Stimulated activated CD8-positive, alpha-beta memory T cell treated with anti-CD3 and anti-CD28 coated beads, Interleukin-12 subunit alpha, Interleukin-12 subunit beta, amount 100 ng/mL, for 4 hours (primary cell): ENCODE results near the gene PCSK2.

Source experiments
- DNase-seq: peaks from one replicate; pipeline ENCODE4 v3.0.0-alpha.2; 2020; ENCODE audit warnings: low read depth

Gene PCSK2

GRCh38 chr20:17446171-17446570, 219.3 kb downstream of the PCSK2 start:
- DNase-seq, result no peak

GRCh38 chr20:17448071-17448470, 221.2 kb downstream of the PCSK2 start:
- no peak for DNase-seq

- no peak for DNase-seq
Observed at GRCh38 chr20:17449031-17449430, 222.2 kb downstream of the PCSK2 start.

- no peak for DNase-seq
Observed at GRCh38 chr20:17452441-17452840, 225.6 kb downstream of the PCSK2 start.

GRCh38 chr20:17453592-17453991, 226.8 kb downstream of the PCSK2 start:
- no peak for DNase-seq

GRCh38 chr20:17456279-17456678, 229.4 kb downstream of the PCSK2 start:
- no peak for DNase-seq

GRCh38 chr20:17457079-17457478, 230.2 kb downstream of the PCSK2 start:
- DNase-seq, result no peak

GRCh38 chr20:17457588-17458190, 230.8 kb downstream of the PCSK2 start:
- DNase-seq, result no peak

- no peak for DNase-seq
Observed at GRCh38 chr20:17460119-17460518, 233.3 kb downstream of the PCSK2 start.

- DNase-seq, result no peak
Observed at GRCh38 chr20:17461941-17462340, 235.1 kb downstream of the PCSK2 start.

GRCh38 chr20:17463711-17464110, 236.9 kb downstream of the PCSK2 start:
- DNase-seq, result no peak

GRCh38 chr20:17465236-17465635, 238.4 kb downstream of the PCSK2 start:
- DNase-seq, result no peak

- no peak for DNase-seq
Observed at GRCh38 chr20:17466641-17467040, 239.8 kb downstream of the PCSK2 start.

- no peak for DNase-seq
Observed at GRCh38 chr20:17467120-17467655, 240.3 kb downstream of the PCSK2 start.

GRCh38 chr20:17468073-17468840, 241.4 kb downstream of the PCSK2 start:
- DNase-seq, result no peak

- no peak for DNase-seq
Observed at GRCh38 chr20:17469246-17470030, 242.6 kb downstream of the PCSK2 start.

- DNase-seq, result no peak
Observed at GRCh38 chr20:17470521-17470920, 243.7 kb downstream of the PCSK2 start.

GRCh38 chr20:17470973-17471372, 244.1 kb downstream of the PCSK2 start:
- DNase-seq, result no peak

GRCh38 chr20:17471606-17472187, 244.9 kb downstream of the PCSK2 start:
- no peak for DNase-seq

- no peak for DNase-seq
Observed at GRCh38 chr20:17473659-17474058, 246.8 kb downstream of the PCSK2 start.

- no peak for DNase-seq
Observed at GRCh38 chr20:17479063-17479657, 252.3 kb downstream of the PCSK2 start.

GRCh38 chr20:17480696-17481095, 253.9 kb downstream of the PCSK2 start:
- DNase-seq, result no peak
